Activated CD4-positive, alpha-beta T cell treated with anti-CD3 and anti-CD28 coated beads for 4 hours (primary cell): Measurements from ENCODE around the gene SMIM33.
"Not testable (repeated sequence)": the region's sequence is repeated elsewhere in the genome, so short reads cannot be mapped to it uniquely, and the experiment has no call there.

Experiments
- DNase-seq, 2 donors: peaks; one replicate each; pipeline ENCODE4 v3.0.0-alpha.2; 2020

The SMIM33 gene

GRCh38 chr5:139470821-139471300 lies at the start of gene SMIM33:
TSS of gene SMIM33 (plus strand) at chr5:139471004. CDS start at chr5:139471122, 118 bp downstream.
- DNase-seq = peak; percentile 28 to 44

DNA sequence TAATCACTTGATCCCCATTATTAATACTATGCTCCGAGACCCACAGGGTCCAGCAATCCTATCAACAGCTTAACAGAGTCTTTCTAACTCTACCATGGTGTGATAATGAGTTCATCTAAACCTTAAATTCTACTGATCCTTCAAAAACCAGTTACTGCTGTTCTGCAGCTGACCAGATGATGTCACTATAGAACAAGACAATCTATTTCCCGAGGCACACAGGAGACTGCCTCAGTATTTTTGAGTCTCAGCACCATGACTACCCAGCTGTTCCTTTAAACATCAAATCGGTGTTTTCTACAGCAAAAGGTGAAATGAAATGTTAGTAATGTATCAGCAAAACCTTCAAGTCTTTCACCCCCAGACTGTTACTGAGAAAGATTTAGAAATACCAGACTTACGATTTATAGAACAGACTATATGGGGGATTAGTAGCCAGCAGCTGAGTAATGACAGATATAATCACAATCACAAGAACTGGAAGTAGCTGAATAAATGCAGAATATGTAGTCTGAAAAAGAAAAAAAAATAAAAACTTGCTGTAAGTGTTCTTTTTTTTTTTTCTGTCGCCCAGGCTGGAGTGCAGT lies 48.4 kb upstream of the SMIM33 start:
- DNase-seq = peak; percentile 45 to 68

DNA sequence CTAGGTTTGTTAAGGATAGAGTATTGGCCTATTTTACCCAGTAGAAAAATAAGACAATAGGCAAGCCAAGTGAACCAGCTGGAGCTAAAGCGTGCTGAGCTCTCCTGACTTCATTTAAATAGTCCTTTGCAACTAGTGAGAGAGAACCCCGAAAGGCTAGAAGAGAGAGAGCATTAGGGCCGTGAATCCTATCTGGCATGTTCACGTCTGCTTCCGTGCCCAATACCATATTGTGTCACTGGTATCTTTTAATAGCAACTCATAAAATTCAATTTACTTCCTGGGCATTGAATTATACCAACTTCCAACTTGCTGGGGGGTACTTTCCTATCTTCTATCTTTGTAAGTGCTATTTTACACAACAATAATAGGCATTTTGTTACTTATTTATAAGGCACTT lies 45.3 kb upstream of the SMIM33 start:
- DNase-seq = no peak

DNA sequence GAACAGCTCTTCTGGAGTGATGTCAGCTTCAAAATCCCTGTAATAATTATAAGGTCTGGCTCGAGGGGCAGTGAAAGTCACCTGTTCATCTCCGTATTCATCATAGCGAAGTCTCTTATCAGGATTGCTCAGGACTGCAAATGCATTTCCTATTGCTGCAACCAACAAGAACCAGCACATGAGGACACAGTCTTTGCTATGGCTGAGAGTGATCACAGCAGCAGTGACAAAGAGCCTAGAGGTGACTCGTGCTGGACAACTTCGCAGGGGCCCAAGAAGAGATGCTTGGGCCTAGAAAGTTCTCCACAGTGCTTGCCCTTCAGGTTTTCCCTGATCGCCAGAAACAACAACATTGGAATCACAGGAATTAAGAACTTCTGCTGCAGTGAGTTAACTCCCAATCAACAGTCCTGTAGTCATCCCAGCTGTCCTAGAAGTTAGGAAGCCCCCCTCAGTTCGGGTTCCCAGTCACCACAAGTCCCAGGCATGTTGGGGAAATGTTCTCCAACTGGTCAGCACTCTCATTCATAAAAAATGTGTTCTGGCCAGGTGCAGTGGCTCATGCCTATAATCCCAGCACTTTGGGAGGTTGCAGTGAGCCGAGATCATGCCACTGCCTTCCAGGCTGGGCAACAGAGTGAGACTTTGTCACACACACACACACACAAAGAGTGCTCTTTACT lies 44.5 kb upstream of the SMIM33 start:
- DNase-seq = no peak

DNA sequence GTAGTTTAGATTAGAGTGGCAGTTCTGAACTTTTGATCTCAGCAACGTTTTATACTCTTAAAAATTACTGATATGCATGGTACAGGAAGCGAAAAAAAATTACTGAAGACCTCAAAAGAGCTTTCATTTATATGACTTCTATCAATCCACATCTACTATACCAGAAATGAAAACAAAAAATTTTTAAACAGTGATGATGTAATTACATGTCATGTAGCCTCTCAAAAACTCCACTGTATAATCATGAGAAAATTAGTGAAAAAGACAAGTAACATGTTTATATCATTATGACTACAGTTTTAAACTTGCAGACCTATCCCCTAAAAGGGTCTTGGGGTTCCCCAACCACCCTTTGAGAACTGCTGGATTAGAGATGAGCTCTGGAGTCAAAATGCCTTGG lies 40.8 kb upstream of the SMIM33 start:
- DNase-seq = no peak

DNA sequence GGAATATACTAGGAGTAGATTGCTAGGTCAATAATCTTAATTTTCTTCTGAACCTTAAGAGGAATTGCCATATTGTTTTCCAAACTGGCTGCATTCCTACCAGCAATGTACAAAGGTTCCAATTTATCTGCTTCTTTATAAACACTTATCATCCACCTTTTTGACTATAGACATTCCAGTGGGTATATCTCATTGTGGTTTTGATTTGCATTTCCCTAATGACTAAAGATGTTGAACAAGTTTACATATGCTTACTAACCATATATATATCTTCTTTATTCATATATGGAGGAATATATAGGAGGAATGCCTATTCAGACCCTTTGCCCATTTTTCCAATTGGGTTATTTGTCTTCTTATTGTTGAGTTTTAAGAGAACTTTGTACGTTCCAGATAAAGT lies 39.1 kb upstream of the SMIM33 start:
- DNase-seq = no peak

GRCh38 chr5:139435676-139436075 lies 35.1 kb upstream of the SMIM33 start:
- no peak for DNase-seq

- DNase-seq = no peak
These were observed 32.1 kb upstream of the SMIM33 start for GRCh38 chr5:139438707-139439012.

DNA sequence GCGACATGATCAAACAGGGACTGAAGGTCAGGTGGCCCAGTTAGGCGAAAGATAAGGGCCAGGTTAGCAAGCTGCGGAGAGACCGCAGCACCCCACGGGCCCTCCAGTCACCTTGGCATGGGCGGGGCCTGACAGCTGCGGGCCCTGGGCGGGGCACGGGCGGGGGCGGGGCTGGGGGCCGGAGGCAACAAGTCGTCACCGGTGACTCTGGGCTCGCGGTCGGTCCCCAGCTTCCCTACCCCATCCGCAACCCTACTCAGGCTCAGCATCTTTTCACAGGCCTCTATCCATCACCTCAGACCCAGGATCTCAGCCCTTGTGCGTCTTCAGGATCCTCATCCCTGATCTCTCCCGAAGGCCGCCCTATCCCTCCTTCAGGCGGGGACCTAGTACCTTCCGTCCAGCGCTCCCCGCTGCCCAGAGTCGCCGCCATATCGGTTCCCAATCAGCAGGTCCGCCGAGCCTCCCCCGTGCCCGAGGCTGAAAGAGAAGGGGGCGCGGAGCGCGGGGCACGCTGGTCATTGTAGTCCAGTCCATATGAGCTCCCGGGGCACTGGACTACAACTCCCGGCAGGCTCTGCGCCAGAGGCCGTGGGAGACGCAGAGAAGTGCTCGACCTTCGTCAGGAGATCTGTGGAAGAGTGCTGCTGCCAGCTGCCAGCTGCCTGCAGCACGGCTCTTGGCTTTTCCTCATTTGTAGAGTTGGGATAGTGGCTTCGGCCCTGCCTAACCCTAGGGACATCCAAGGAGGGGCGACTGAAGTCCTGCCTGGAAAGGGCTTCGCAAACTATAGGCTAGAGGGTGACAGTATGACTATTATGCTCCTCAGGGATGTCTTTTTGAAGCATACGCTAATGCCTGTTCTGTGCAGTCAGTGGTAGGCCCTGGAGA lies 31.5 kb upstream of the SMIM33 start, which contains the start of gene DNAJC18:
TSS of gene DNAJC18 (minus strand) at position 513 of the 891 bp plus-strand sequence. CDS start at position 433, 80 bp downstream.
- peak; percentile 87 to 90 for DNase-seq

- not testable (repeated sequence) for DNase-seq
These were observed 30.4 kb upstream of the SMIM33 start for GRCh38 chr5:139440416-139440815.

- no peak for DNase-seq
These were observed 26.9 kb upstream of the SMIM33 start for GRCh38 chr5:139443831-139444453.

GRCh38 chr5:139445325-139446170 lies 25.3 kb upstream of the SMIM33 start:
- DNase-seq = no peak

- no peak for DNase-seq
These were observed 23.6 kb upstream of the SMIM33 start for GRCh38 chr5:139446956-139447779.

DNA sequence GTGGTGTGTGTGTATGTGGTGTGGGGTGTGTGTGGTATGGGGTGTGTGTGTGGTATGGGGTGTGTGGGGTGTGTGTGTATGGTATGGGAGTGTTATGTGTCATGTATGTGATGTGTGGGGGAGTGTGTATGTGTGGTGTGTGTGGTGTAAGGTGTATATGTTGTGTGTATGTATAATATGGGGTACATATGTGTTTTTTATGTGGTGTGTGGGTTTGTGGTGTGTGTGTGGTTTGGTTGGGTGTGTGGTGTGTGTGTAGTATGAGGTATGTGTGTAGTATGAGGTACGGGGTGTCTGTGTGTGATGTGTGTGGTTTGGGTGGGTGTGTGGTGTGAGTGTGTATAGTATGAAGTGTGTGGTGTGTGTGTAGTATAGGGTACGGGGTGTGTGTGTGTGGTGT lies 19.6 kb upstream of the SMIM33 start:
- DNase-seq = no peak

- DNase-seq = no peak
These were observed 18.7 kb upstream of the SMIM33 start for GRCh38 chr5:139451878-139452660.

- peak; percentile 47 to 65 for DNase-seq
These were observed 16.9 kb upstream of the SMIM33 start for GRCh38 chr5:139453683-139454567.

DNA sequence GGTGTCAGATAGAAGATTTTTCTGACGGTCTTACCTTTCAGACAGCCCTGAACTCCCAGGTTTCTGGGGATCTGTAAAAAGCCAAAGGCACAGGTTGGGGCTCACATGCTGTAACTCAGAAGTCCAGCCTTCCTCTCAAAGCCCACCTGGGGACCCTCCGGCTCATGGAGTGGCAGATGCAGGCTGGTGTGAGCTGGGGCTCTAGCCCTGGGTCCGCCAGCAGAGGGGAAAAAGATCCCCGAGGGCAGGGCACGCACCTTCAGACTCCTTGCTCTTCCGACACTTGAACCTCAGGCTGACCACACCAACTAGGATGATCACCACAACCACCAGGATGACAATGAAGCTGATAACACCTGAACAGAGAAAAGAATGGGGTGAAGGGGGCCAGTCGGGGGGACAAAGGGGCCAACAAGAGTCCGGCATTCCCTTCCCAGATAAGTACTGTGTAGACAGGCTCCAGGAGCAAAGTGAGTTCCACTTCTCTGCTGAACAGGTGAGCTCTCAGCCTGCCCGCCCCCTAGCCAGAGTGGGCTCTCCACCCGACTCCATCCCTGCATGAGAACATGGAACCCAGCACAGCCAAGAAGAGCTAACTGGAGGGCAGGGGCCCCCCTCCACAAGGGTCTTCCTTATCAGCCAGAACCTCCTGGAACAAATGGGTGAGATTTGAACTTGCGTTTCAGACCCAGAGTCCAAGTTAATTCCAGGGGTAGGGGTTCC lies 16.1 kb upstream of the SMIM33 start:
- DNase-seq = no peak

DNA sequence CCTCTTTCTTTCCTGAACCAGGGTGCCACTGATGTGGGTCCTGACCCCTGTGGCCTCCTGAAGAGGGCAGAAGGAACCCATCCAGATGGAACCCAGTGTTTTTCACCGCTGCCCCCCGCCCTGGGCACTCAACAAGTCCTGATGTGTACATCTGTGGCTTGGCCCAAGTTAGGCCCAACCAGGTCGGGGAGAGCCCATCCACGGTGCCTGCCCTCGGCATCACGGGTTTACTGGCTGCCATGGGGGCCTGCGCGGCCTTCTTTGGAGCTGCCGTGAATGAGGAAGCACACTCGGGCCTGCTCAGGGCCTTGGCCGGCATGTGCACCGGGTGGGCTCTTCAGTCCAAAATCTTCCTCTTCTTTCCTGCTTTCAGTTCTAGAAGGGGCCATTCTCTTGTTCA lies 14.0 kb upstream of the SMIM33 start:
- no peak for DNase-seq

GRCh38 chr5:139457241-139457640 lies 13.6 kb upstream of the SMIM33 start:
- no peak for DNase-seq
